K562 (cell line): Measurements from ENCODE around the gene CCND3. TPM values are rescaled to one million over a fixed set of nuclear protein-coding genes. Genes with fewer than 3 reads are reported as not detected.

Experiments used
- ETS1 ChIP-seq: conservative IDR thresholded peaks from 2 replicates; pipeline ENCODE4 v1.6.1; 2011; ENCODE audit warnings: low read depth, mild to moderate bottlenecking, low read length; ENCODE audit not compliant: control insufficient read depth
- NFIC ChIP-seq: fragments of 450-650 bp; IDR thresholded peaks from 2 replicates; pipeline ENCODE4 v1.6.1; 2017; ENCODE audit warnings: mild to moderate bottlenecking, inconsistent platforms
- POLR2AphosphoS5 ChIP-seq: IDR thresholded peaks from 2 replicates; pipeline ENCODE4 v1.6.1; 2011; ENCODE audit warnings: mild to moderate bottlenecking, low read depth, low read length, moderate library complexity; ENCODE audit not compliant: control insufficient read depth, insufficient read depth
- POLR2H ChIP-seq: IDR thresholded peaks from 2 replicates; pipeline ENCODE4 v1.6.1; 2016; ENCODE audit warnings: missing genetic modification characterization, low read depth, mild to moderate bottlenecking, control low read depth, missing compliant biosample characterization, moderate library complexity
- SRF ChIP-seq, 2 experiments: fragments of 250-450, 450-650 bp in 1 of 2; sonication (Bioruptor Pico) in 1 of 2; sonication (generic) in 1 of 2; formaldehyde crosslinking; IDR thresholded peaks; 2 replicates each; pipeline versions ENCODE4 v1.5.0 to v1.5.1; 2020 to 2022; ENCODE audit warnings: mild to moderate bottlenecking in 1 of 2, missing genetic modification reagents in 1 of 2
- SRSF7 ChIP-seq: fragments of 200-400 bp; formaldehyde crosslinking; optimal IDR thresholded peaks from 2 replicates; pipeline ENCODE3; 2017; ENCODE audit warnings: mild to moderate bottlenecking, low read depth, low read length
- TAF7 ChIP-seq: fragments of 450-650 bp; IDR thresholded peaks from 2 replicates; pipeline ENCODE4 v1.6.1; 2016; ENCODE audit warnings: missing genetic modification characterization, missing compliant biosample characterization
- ZBTB8A ChIP-seq: fragments of 450-650 bp; IDR thresholded peaks from 2 replicates; pipeline ENCODE4 v1.6.1; 2018; ENCODE audit warnings: mild to moderate bottlenecking, moderate library complexity; ENCODE audit not compliant: partially characterized antibody
- ZKSCAN8 ChIP-seq: fragments of 200-800 bp; sonication (Bioruptor generic); IDR thresholded peaks from 2 replicates; pipeline ENCODE4 v1.6.1; 2016; ENCODE audit warnings: missing genetic modification characterization, missing compliant biosample characterization
- ZNF551 ChIP-seq: fragments of 250-450 bp; sonication (Bioruptor Pico); IDR thresholded peaks from 2 replicates; pipeline ENCODE4 v1.5.0; 2021; ENCODE audit warnings: mild to moderate bottlenecking, moderate library complexity
- ZNF707 ChIP-seq: fragments of 250-450 bp; sonication (Bioruptor Pico); conservative IDR thresholded peaks from 2 replicates; pipeline ENCODE4 v1.8.0; 2022; ENCODE audit warnings: inconsistent platforms, mild to moderate bottlenecking, moderate library complexity
- ZNF830 ChIP-seq: fragments of 250-450 bp; sonication (Bioruptor Pico); IDR thresholded peaks from 2 replicates; pipeline ENCODE4 v1.5.0; 2021; ENCODE audit warnings: mild to moderate bottlenecking
- polyA plus RNA-seq, 8 experiments: library from polyadenylated mRNA; depleted of rRNA in 4 of 8; stranded (reverse) in 5 of 8; unstranded in 3 of 8; fragments of >200 nt; fragmentation: Nextera tagmentation in 2 of 8; fragmentation: Illumina TruSeq in 1 of 8; extraction: Ambion mirVana in 2 of 8; extraction: Trizol in 1 of 8; gene quantifications; 2 replicates each; pipeline versions ENCODE4 v1.2.1 to v1.2.3, GENCODE V29; 2011 to 2014; ENCODE audit warnings: inconsistent platforms in 1 of 8, missing spikeins in 1 of 8
- total RNA-seq, 7 experiments: library from RNA; depleted of rRNA in 6 of 7; stranded (reverse); fragments of >200 nt in 6 of 7; fragmentation: Illumina TruSeq in 2 of 7; extraction: Trizol in 2 of 7; gene quantifications; 2 replicates each; pipeline versions ENCODE4 v1.2.1 to v1.2.3, GENCODE V29; 2011 to 2021; ENCODE audit warnings: low replicate concordance in 1 of 7
- TF ChIP-seq, protein P1 (sequence below): fragments of 450-650 bp; formaldehyde crosslinking; IDR thresholded peaks from 2 replicates; pipeline ENCODE4 v1.4.0; 2020; ENCODE audit warnings: mild to moderate bottlenecking, moderate library complexity
- TF ChIP-seq, protein P2 (sequence below): fragments of 250-450 bp; sonication (Bioruptor Pico); IDR thresholded peaks from 2 replicates; pipeline ENCODE4 v1.4.0; 2020; ENCODE audit warnings: mild to moderate bottlenecking, moderate library complexity, borderline replicate concordance
- TF ChIP-seq, protein P3 (sequence below), 2 experiments: fragments of 150-350 bp in 1 of 2; IDR thresholded peaks; 2 replicates each; pipeline ENCODE4 v1.6.1; 2012 to 2016; ENCODE audit warnings: low read depth in 2 of 2, low read length in 2 of 2, mild to moderate bottlenecking in 1 of 2, moderate library complexity in 1 of 2
- TF ChIP-seq, protein P4 (sequence below): IDR thresholded peaks from 2 replicates; pipeline ENCODE4 v1.6.1; 2014; ENCODE audit warnings: antibody characterized with exemption

The CCND3 gene
- total and polyA plus RNA-seq, 9 of the 15 experiments (the other 6 are each of a cell fraction or from before 2014, with no cell fraction given): 21.5 to 204 (median 97.4) TPM

DNA sequence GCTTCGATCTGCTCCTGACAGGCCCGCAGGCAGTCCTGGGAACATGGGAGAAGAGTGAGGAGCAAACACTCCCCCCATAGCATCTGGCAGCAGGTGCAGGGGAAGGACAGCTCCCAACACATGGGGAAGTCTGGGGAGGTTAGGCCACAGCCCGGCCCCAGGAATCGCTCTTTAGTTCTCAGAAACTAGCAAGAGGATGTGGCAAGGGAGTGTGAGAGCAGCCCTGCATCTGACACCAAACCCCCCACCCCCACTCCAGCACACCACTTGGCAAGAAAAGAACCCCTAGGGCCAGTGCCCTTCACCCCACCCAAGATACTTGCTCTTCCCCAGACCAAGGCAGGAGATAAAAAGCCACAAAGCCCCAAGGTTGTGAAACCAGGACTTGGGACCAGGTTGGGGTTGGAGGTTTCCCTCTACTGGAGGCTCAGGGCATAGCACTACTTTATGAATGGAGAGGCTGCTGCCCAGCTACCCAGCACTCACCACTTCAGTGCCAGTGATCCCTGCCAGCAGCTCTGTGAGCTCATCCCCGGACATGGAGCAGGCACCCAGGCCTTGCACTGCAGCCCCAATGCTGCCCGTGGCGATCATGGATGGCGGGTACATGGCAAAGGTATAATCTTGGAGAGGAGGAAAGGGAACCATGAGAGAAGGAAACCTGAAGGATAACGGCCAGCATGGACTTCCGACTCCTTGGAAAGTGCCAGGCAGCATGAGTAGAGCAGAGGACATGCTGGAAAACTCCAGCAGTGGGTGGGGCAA, 5.4 kb downstream of the CCND3 start (continued):
- TF ChIP-seq ZBTB8A: no peak
- TF ChIP-seq NFIC: peak; percentile 78
- TF ChIP-seq, protein P1, sequence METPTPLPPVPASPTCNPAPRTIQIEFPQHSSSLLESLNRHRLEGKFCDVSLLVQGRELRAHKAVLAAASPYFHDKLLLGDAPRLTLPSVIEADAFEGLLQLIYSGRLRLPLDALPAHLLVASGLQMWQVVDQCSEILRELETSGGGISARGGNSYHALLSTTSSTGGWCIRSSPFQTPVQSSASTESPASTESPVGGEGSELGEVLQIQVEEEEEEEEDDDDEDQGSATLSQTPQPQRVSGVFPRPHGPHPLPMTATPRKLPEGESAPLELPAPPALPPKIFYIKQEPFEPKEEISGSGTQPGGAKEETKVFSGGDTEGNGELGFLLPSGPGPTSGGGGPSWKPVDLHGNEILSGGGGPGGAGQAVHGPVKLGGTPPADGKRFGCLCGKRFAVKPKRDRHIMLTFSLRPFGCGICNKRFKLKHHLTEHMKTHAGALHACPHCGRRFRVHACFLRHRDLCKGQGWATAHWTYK (CRISPR knock-in tag): no peak; the same call in 1 of the 2 replicates
- no peak for TF ChIP-seq SRSF7
- TF ChIP-seq, protein P2, sequence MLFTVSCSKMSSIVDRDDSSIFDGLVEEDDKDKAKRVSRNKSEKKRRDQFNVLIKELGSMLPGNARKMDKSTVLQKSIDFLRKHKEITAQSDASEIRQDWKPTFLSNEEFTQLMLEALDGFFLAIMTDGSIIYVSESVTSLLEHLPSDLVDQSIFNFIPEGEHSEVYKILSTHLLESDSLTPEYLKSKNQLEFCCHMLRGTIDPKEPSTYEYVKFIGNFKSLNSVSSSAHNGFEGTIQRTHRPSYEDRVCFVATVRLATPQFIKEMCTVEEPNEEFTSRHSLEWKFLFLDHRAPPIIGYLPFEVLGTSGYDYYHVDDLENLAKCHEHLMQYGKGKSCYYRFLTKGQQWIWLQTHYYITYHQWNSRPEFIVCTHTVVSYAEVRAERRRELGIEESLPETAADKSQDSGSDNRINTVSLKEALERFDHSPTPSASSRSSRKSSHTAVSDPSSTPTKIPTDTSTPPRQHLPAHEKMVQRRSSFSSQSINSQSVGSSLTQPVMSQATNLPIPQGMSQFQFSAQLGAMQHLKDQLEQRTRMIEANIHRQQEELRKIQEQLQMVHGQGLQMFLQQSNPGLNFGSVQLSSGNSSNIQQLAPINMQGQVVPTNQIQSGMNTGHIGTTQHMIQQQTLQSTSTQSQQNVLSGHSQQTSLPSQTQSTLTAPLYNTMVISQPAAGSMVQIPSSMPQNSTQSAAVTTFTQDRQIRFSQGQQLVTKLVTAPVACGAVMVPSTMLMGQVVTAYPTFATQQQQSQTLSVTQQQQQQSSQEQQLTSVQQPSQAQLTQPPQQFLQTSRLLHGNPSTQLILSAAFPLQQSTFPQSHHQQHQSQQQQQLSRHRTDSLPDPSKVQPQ: no peak
- TF ChIP-seq POLR2AphosphoS5: peak; percentile 83
- no peak for TF ChIP-seq TAF7
- TF ChIP-seq ZKSCAN8 (CRISPR knock-in tag): no peak
- 0 out of 2 replicates have a peak, but pooled peaks have one; percentile 18 for TF ChIP-seq ETS1
- TF ChIP-seq ZNF551 (CRISPR knock-in tag): no peak
- peak; percentile 36; the same call in 1 of the 2 replicates for TF ChIP-seq POLR2H (tag)
- TF ChIP-seq, protein P3, sequence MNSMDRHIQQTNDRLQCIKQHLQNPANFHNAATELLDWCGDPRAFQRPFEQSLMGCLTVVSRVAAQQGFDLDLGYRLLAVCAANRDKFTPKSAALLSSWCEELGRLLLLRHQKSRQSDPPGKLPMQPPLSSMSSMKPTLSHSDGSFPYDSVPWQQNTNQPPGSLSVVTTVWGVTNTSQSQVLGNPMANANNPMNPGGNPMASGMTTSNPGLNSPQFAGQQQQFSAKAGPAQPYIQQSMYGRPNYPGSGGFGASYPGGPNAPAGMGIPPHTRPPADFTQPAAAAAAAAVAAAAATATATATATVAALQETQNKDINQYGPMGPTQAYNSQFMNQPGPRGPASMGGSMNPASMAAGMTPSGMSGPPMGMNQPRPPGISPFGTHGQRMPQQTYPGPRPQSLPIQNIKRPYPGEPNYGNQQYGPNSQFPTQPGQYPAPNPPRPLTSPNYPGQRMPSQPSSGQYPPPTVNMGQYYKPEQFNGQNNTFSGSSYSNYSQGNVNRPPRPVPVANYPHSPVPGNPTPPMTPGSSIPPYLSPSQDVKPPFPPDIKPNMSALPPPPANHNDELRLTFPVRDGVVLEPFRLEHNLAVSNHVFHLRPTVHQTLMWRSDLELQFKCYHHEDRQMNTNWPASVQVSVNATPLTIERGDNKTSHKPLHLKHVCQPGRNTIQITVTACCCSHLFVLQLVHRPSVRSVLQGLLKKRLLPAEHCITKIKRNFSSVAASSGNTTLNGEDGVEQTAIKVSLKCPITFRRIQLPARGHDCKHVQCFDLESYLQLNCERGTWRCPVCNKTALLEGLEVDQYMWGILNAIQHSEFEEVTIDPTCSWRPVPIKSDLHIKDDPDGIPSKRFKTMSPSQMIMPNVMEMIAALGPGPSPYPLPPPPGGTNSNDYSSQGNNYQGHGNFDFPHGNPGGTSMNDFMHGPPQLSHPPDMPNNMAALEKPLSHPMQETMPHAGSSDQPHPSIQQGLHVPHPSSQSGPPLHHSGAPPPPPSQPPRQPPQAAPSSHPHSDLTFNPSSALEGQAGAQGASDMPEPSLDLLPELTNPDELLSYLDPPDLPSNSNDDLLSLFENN (IDR thresholded peaks at IDR 0.05; ENCODE audit: low read depth in 2 of 2, low read length in 2 of 2): peak in 1 of 2 experiments; percentile 70; a peak in 1 of 4 replicates
- TF ChIP-seq SRF (CRISPR knock-in tag; IDR thresholded peaks at IDR 0.05): no peak
- no peak for TF ChIP-seq ZNF707 (CRISPR knock-in tag)
- TF ChIP-seq, protein P4, sequence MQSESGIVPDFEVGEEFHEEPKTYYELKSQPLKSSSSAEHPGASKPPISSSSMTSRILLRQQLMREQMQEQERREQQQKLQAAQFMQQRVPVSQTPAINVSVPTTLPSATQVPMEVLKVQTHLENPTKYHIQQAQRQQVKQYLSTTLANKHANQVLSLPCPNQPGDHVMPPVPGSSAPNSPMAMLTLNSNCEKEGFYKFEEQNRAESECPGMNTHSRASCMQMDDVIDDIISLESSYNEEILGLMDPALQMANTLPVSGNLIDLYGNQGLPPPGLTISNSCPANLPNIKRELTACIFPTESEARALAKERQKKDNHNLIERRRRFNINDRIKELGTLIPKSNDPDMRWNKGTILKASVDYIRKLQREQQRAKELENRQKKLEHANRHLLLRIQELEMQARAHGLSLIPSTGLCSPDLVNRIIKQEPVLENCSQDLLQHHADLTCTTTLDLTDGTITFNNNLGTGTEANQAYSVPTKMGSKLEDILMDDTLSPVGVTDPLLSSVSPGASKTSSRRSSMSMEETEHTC: peak; percentile 56; the same call in 1 of the 2 replicates
- 0 out of 2 replicates have a peak, but pooled peaks have one; percentile 42 for TF ChIP-seq ZNF830 (CRISPR knock-in tag)
